ENCODE measurements around the gene PTPRD. TPM values are rescaled to one million over a fixed set of nuclear protein-coding genes. Genes with fewer than 3 reads are reported as not detected.

Gene PTPRD
- total and polyA plus RNA-seq, 9 of the 15 experiments (the other 6 are each of a cell fraction or from before 2014, with no cell fraction given) = 0.11 TPM; not detected in 8

DNA sequence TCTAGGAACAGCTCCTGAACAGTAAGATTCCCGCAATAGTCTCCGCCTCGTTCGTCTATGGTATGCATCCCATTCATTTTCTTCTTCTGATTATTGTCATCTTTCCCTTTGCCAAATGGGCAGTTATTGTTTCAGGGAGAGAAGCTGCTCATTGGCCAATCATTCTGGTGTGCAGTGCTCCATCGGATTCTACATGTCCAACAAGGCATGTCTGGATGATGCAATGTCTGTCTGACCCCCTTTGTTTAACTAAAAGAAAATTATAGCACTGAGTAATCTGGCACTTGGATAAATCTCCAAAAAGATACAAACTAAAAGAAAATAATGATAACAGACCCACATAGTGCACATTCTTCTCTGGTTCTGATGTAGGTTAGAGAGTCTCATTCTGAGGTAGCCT is 2297.6 kb downstream of the PTPRD start:
- no peaks in the 10 kb centered on the region for H4K20me1 ChIP-seq (replicated peaks; ENCODE audit: control insufficient read depth, insufficient read depth, low read length)
- H3K4me3 ChIP-seq = no peak overlapping the region
- no peaks in the 10 kb centered on the region for H3K4me1 ChIP-seq (replicated peaks in 1 of 2; ENCODE audit: control insufficient read depth in 2 of 2, insufficient read depth in 2 of 2, low read length in 2 of 2)
- ChIA-PET CTCF (ENCODE audit: low intra/inter-chr PET ratio) (no interaction called here), POLR2A (no interaction called here)
- no peak overlapping the region for H3K27ac ChIP-seq (ENCODE audit: extremely low read depth, low read depth, low read length)
- FAIRE-seq (no peak), ATAC-seq (no peak), DNase-seq (ENCODE audit: extremely low read depth in 1 of 4, low spot score in 3 of 4) (no peak)
- TF ChIP-seq JUND (IDR thresholded peaks at IDR 0.05; ENCODE audit: borderline replicate concordance, low read depth, low read length) = no peak
- no peak for TF ChIP-seq JUND (tag; IDR thresholded peaks at IDR 0.05; ENCODE audit: borderline replicate concordance, low read depth, low read length)
- TF ChIP-seq GABPA (tag; conservative IDR thresholded peaks at IDR 0.05; ENCODE audit: low read depth) = no peak
- no peak for TF ChIP-seq KAT7 (CRISPR knock-in tag; IDR thresholded peaks at IDR 0.05; ENCODE audit: borderline replicate concordance)
- TF ChIP-seq KLF6 (CRISPR knock-in tag; IDR thresholded peaks at IDR 0.05; ENCODE audit: borderline replicate concordance) = no peak
- H3K79me2 ChIP-seq (ENCODE audit: control insufficient read depth, insufficient read depth, low read length) = no peaks in the 10 kb centered on the region
- H3K4me2 ChIP-seq (ENCODE audit: insufficient read depth, low read length) = no peak overlapping the region
- H3K27me3 ChIP-seq (ENCODE audit: control insufficient read depth in 2 of 2, insufficient read depth in 2 of 2, low read length in 2 of 2) = no peaks in the 10 kb centered on the region
- 0% methylated on average over 4 of the region's 5 CpGs for WGBS (ENCODE audit: insufficient coverage, low coverage, missing lambda C conversion rate)
- no peaks in the 10 kb centered on the region for H3K36me3 ChIP-seq (ENCODE audit: control insufficient read depth, insufficient read depth, low read length)
- no peak overlapping the region for H3K9ac ChIP-seq (ENCODE audit: insufficient read depth in 1 of 2, low read depth in 2 of 2, low read length in 2 of 2)
- no peaks in the 10 kb centered on the region for H3K9me3 ChIP-seq (replicated peaks; ENCODE audit: control insufficient read depth, insufficient read depth, low read depth, low read length)
- H3K9me1 ChIP-seq (ENCODE audit: control insufficient read depth, insufficient read depth, low read length) = no peaks in the 10 kb centered on the region
- no TSS peak for BruUV-seq (replicated peaks)
- intact Hi-C loops (cut with micrococcal nuclease) (no loop called here), in situ Hi-C loops (cut with MboI) (no loop called here)
- H2AFZ ChIP-seq (ENCODE audit: low read depth, low read length) = no peak overlapping the region

DNA sequence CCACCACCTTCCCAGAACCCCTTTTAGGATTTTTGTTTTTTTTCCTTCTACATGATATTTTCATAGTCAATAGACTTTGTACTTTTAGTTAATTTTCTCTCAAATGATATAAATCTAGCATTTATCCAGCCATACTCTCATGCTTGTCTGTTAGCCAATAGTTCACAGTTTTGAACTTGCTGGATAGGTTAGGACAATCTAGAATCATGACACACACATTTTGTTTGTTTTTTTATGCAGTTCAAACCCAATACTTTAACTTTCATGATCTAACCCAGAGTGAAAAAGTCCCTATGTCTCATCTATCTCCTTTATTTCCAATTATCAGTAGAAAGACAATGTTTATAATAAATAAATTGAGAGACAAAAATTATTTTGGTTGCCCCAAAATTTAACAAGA is 2303.5 kb downstream of the PTPRD start:
- no peaks in the 10 kb centered on the region for H3K4me1 ChIP-seq (replicated peaks in 1 of 2; ENCODE audit: control insufficient read depth in 2 of 2, insufficient read depth in 2 of 2, low read length in 2 of 2)
- in situ Hi-C loops (cut with MboI) (no loop called here), intact Hi-C loops (cut with micrococcal nuclease) (no loop called here)
- no peaks in the 10 kb centered on the region for H3K27me3 ChIP-seq (ENCODE audit: control insufficient read depth in 2 of 2, insufficient read depth in 2 of 2, low read length in 2 of 2)
- no TSS peak for BruUV-seq (replicated peaks)
- CTCF ChIA-PET (ENCODE audit: low intra/inter-chr PET ratio) = no interaction called here
- ATAC-seq (no peak), DNase-seq (ENCODE audit: extremely low read depth in 1 of 4, low spot score in 3 of 4) (no peak), FAIRE-seq (no peak)
- H3K36me3 ChIP-seq (ENCODE audit: control insufficient read depth, insufficient read depth, low read length) = no peaks in the 10 kb centered on the region
- H4K20me1 ChIP-seq (replicated peaks; ENCODE audit: control insufficient read depth, insufficient read depth, low read length) = no peaks in the 10 kb centered on the region
- H3K4me3 ChIP-seq = no peak overlapping the region
- POLR2A ChIA-PET = interaction anchor here (0.6 kb wide), 1 partner anchor 10 kb away, joined by 3 read pairs; no protein-coding TSS in a partner anchor
- H2AFZ ChIP-seq (ENCODE audit: low read depth, low read length) = no peak overlapping the region
- no peaks in the 10 kb centered on the region for H3K79me2 ChIP-seq (ENCODE audit: control insufficient read depth, insufficient read depth, low read length)
- no peak overlapping the region for H3K4me2 ChIP-seq (ENCODE audit: insufficient read depth, low read length)
- no peak overlapping the region for H3K27ac ChIP-seq (ENCODE audit: extremely low read depth, low read depth, low read length)
- no peaks in the 10 kb centered on the region for H3K9me1 ChIP-seq (ENCODE audit: control insufficient read depth, insufficient read depth, low read length)
- H3K9me3 ChIP-seq (replicated peaks; ENCODE audit: control insufficient read depth, insufficient read depth, low read depth, low read length) = no peaks in the 10 kb centered on the region
- H3K9ac ChIP-seq (ENCODE audit: insufficient read depth in 1 of 2, low read depth in 2 of 2, low read length in 2 of 2) = no peak overlapping the region
- TF ChIP-seq ZNF384 (IDR thresholded peaks at IDR 0.05; ENCODE audit: low read depth, low read length) = no peak
- TF ChIP-seq GATA2 (CRISPR knock-in tag; IDR thresholded peaks at IDR 0.05) = no peak
- no peak for TF ChIP-seq SNRNP70 (optimal IDR thresholded peaks at IDR 0.05; ENCODE audit: low read depth, low read length)
- TF ChIP-seq E2F8 (IDR thresholded peaks at IDR 0.05; ENCODE audit: low read depth, partially characterized antibody) = no peak
- no peak for TF ChIP-seq PPARD (CRISPR knock-in tag; IDR thresholded peaks at IDR 0.05)
- no peak for TF ChIP-seq NR2C1 (IDR thresholded peaks at IDR 0.05)
- no peak for TF ChIP-seq NR2C1 (tag; IDR thresholded peaks at IDR 0.05)
- TF ChIP-seq KDM1A (IDR thresholded peaks at IDR 0.05) = no peak
- TF ChIP-seq CGGBP1 (CRISPR knock-in tag; IDR thresholded peaks at IDR 0.05) = no peak
